Lower leg skin (tissue), 4 donors: ENCODE measurements around the gene DEGS2. TPM values are rescaled to one million over a fixed set of nuclear protein-coding genes. Genes with fewer than 3 reads are reported as not detected.

Experiments used
- DNase-seq, 2 donors: peaks; one replicate each; pipeline ENCODE4 v3.0.0-alpha.2; 2019; ENCODE audit warnings: low spot score in 2 of 2
- H3K4me3 ChIP-seq: fragments of 200-600 bp; sonication (generic); 2 replicates; pipeline ENCODE4 v1.5.1; 2017; ENCODE audit warnings: mild to moderate bottlenecking, low read depth; ENCODE audit not compliant: poor library complexity, severe bottlenecking
- POLR2A ChIP-seq, 2 donors: fragments of 450-650 bp; IDR thresholded peaks; one replicate each; pipeline ENCODE4 v1.6.1; 2016 to 2017; ENCODE audit warnings: antibody characterized with exemption in 2 of 2, mild to moderate bottlenecking in 1 of 2, moderate library complexity in 1 of 2
- WGBS, 2 donors: methylation state at CpG; one replicate each; pipeline ENCODE4 v1.1.5; 2018; 5-methylcytosine and 5-hydroxymethylcytosine counted together
- intact Hi-C: fragments of 100-400 bp; cut with DNase I; formaldehyde crosslinking; loops from one replicate; pipeline ENCODE4 v1.15.0; 2023; ENCODE audit warnings: low total_unique reads
- total RNA-seq, 4 donors: library from RNA; depleted of rRNA; stranded (reverse); fragments of >200 nt; gene quantifications; one replicate each; pipeline ENCODE4 v1.1.0, GENCODE V29; 2016
- TF ChIP-seq, protein P1 (sequence below), 3 donors: fragments of 450-650 bp; IDR thresholded peaks; one replicate each; pipeline ENCODE4 v1.5.1; 2016; ENCODE audit warnings: antibody characterized with exemption in 3 of 3, mild to moderate bottlenecking in 3 of 3, moderate library complexity in 2 of 3

The DEGS2 gene
- total RNA-seq, 4 donors from 2014 or later: 136 to 185 (median 164) TPM

DNA sequence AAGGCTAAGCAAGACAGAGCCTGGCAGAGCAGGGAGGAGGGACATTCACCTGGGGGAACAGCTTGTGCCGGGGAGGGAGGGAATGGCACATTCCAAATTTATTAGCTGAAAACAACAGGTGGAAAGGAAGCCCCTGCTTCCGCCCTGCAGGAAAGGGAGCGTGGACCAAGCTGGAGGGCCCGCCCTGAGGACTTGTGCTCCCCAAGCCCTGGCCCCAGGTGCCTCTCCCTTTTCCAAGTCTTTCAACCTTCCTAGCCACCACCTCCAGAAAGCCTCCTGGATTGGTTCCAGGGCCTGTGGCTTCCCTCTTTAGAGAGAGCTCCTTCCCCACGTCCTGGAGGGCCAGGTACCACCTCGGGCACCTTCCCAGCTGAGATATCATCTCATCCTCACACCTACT is 2.7 kb downstream of the DEGS2 start:
- no peak for DNase-seq
- TF ChIP-seq, protein P1, sequence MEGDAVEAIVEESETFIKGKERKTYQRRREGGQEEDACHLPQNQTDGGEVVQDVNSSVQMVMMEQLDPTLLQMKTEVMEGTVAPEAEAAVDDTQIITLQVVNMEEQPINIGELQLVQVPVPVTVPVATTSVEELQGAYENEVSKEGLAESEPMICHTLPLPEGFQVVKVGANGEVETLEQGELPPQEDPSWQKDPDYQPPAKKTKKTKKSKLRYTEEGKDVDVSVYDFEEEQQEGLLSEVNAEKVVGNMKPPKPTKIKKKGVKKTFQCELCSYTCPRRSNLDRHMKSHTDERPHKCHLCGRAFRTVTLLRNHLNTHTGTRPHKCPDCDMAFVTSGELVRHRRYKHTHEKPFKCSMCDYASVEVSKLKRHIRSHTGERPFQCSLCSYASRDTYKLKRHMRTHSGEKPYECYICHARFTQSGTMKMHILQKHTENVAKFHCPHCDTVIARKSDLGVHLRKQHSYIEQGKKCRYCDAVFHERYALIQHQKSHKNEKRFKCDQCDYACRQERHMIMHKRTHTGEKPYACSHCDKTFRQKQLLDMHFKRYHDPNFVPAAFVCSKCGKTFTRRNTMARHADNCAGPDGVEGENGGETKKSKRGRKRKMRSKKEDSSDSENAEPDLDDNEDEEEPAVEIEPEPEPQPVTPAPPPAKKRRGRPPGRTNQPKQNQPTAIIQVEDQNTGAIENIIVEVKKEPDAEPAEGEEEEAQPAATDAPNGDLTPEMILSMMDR (IDR thresholded peaks at IDR 0.05): no peak
- TF ChIP-seq POLR2A (IDR thresholded peaks at IDR 0.05): no peak
- 65 to 73% methylated on average over 6 of the region's 6 CpGs for WGBS, 2 donors
- intact Hi-C loops: no loop called here
- H3K4me3 ChIP-seq: no peak overlapping the region

GRCh38 chr14:100155756-100156616 is 3.5 kb downstream of the DEGS2 start:
- WGBS, 2 donors: 44 to 45% methylated on average over 12 of the region's 12 CpGs
- intact Hi-C loops: no loop called here
- no peak overlapping the region for H3K4me3 ChIP-seq
- DNase-seq: no peak
- TF ChIP-seq, protein P1 (IDR thresholded peaks at IDR 0.05): no peak
- TF ChIP-seq POLR2A (IDR thresholded peaks at IDR 0.05): no peak

- TF ChIP-seq, protein P1 (IDR thresholded peaks at IDR 0.05): no peak
- no peak for TF ChIP-seq POLR2A (IDR thresholded peaks at IDR 0.05)
- H3K4me3 ChIP-seq: no peak overlapping the region
- WGBS, 2 donors: 48 to 49% methylated on average over 8 of the region's 8 CpGs
- intact Hi-C loops: no loop called here
- DNase-seq: no peak
Observed at GRCh38 chr14:100155049-100155621, 4.3 kb downstream of the DEGS2 start.

DNA sequence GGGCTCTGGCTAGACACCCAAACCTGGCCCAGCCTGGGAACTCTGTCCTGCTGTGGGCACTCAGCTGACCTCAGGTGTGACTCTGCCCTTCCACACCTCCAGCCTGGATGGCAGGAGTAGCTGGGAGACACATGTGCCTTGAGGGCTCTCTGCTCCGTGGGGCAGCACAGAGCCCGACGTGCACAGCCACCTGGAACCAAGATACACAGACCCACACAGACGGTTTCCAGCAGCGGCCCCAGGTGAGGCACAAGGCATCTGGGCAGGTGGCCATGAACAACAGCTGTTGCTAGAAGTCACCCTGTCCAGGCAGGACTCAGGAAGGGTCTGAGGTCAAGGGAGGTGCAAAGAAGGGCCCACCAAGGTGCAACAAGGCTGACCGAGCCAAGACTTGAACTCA is 5.9 kb downstream of the DEGS2 start:
- 72 to 92% methylated on average over 5 to 6 of the region's 6 CpGs for WGBS, 2 donors

DNA sequence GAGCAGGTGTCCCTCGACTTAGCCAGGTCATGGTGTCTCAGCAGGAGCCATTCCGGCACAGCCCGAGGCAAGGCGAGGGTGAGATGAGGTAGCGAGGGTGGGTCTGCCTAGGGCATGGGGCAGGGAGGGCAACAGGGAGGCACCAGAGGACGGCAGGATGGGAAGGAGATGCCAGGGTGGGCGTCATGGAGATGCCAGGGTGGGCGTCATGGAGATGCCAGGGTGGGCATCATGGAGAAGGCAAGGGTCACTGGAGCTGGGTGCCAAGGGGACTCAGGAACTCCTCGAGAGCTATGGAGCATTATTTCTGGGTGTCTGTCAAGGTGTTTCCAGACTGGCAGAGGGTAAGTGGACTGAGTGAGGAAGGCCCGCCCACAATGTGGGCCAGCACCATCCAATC is 7.4 kb downstream of the DEGS2 start:
- TF ChIP-seq POLR2A (IDR thresholded peaks at IDR 0.05): no peak
- TF ChIP-seq, protein P1 (IDR thresholded peaks at IDR 0.05): no peak
- 81 to 85% methylated on average over 10 of the region's 10 CpGs for WGBS, 2 donors

More for the DNA sequence above, 5.9 kb downstream of the DEGS2 start:
- TF ChIP-seq POLR2A (IDR thresholded peaks at IDR 0.05): no peak
- TF ChIP-seq, protein P1 (IDR thresholded peaks at IDR 0.05): no peak
- DNase-seq: no peak
- intact Hi-C loops: no loop called here
- no peak overlapping the region for H3K4me3 ChIP-seq

More for the DNA sequence above, 7.4 kb downstream of the DEGS2 start:
- intact Hi-C loops: no loop called here
- no peak for DNase-seq
- H3K4me3 ChIP-seq: no peak overlapping the region
